GM21423 (cell line): ENCODE measurements around the gene AMPD2.

ENCODE experiments used
- ATAC-seq: cut with Tn5 transposase; IDR thresholded peaks from one replicate; pipeline ENCODE4 v1.9.1; 2021; ENCODE audit warnings: mild to moderate bottlenecking, moderate library complexity; ENCODE audit not compliant: unreplicated experiment

The AMPD2 gene

DNA sequence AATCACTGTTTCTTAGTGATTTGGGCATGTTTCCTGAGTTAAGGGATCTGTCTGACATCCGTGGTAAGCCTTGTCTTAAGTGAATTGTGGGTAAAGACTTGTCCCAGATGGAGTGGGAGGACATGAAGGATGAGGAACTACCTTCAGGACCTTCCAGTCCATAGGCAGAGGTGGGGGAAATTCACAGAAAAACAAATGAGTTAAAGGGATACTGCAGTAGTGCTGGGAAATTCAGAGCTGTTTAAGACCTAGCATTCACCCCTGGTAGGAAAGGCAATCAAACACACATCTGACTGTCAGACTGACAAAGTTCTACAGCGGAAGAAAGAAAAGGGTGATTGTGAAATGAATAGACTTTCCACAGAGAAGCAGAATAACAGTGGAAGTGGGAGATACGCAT is 3.2 kb upstream of the AMPD2 start:
- no peak for ATAC-seq

- ATAC-seq, result no peak
Observed at GRCh38 chr1:109617291-109617801, 2.3 kb upstream of the AMPD2 start.

DNA sequence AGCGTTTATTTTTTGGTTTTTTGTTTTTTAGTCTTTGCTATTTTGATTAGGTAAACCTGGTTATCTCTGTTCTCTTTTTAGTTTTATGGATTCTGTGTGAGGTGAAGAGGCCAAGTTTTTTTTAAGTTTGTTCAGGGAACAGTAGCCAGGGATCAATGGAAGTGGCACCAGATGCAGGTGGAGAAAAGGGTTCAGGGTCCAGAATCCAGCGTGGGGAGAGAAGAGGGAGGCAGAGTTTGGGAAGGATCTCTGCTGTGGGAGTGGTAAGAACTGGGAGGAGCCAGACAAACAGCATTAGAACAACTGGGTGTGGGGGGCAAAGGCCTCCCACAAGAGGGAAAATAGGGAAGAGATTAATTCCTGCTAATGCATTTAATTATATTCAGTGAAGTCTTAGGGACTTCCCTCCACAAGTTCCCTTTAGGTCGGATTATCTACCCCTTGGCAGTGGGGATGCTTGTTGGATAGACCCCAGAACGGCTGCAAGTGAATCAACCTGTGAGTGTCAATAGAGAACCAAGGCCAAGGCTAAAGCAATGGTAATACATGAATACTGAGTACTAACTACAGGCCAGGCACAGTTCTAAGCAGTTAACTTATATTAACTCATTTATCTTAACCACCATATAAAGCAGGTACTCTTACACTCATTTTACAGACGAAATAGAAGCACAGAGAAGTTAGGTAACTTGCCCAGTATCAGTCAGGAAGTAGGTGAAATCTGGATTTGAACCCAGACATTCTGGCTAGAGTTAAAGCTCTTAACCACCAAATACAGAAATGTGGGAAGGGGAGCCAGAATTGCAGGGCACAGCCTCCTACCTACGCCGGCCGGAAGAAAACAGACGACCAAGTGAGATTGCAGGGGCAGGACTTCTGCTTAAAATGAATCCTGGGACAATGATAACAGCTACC is 719 bp upstream of the AMPD2 start:
- ATAC-seq, result no peak

- no peak for ATAC-seq
Observed at GRCh38 chr1:109620401-109620791, 759 bp downstream of the AMPD2 start.

GRCh38 chr1:109620841-109621286 is 1.2 kb downstream of the AMPD2 start:
- peak; percentile 62 for ATAC-seq

DNA sequence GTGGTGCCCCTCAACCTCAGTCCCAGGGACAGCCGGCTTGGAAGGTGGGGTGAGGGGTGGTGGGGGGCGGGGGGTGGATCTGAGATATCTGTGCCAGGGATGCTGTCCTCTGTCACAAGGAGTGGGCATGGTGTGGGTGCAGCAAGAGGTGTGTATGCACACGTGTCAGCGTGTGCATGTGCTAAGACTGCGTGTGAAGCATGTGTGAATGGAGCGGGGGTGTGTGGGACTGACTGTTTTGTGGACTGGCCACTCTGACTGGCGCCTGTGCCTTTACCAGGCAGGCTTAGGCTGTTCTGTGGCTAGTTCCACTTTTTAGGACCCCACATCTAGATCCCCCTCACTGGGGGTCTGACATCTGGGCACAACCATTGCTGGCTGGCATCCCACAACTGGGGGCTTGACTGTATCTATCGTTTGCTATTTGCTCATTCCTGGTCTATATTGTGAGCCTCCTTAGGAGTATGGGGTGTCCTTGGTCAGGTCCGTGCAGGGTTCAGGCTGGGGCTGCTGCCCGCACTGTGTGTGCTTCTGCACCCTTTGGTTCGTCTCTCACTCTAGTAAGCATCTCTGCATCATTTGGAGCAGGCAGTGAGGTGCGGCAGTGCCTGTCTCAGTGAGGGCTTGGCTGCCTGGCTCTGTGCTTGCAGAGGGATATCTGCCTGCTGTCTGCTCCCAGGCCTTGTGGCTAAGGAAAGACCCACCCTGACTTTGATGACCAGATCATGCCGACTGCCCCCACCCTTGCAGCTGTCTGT is 1.9 kb downstream of the AMPD2 start:
- no peak for ATAC-seq

DNA sequence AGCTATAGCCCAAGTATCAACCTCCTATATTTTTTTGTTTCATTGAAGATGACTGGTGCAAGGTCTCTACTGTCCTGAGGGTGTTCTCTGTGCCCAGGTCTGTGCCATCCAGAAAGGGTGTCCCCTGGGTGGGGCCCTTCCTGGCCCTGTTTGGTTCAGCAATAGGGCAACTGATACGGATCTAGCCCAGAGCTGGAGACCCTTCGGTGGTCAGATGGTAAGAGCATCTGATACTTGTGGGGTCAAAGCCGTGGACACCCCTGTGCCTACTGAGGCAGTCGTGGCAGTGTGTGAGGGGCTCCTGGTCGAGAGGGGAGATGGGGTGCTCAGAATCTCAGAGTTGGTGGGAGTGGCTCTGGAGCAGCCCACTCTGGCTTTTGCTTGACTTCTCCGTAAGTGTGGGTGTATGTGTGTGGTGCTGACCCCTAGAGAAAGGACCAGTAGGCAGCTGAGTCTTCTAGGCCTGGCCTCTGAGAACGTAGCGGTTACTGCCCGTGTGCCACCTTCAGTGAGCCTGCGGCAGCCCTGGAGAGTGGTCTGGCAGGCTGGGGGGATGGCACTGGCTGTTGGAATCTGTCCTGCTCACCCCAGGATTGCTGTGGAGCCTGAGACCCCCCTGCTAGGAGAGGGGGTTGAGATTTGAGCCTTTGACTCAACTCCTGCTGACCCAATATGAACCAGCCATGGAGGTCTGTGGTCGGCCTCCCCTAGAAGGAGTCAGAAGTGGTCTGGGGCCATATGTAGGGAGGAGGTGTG is 2.7 kb downstream of the AMPD2 start:
- ATAC-seq, result no peak

DNA sequence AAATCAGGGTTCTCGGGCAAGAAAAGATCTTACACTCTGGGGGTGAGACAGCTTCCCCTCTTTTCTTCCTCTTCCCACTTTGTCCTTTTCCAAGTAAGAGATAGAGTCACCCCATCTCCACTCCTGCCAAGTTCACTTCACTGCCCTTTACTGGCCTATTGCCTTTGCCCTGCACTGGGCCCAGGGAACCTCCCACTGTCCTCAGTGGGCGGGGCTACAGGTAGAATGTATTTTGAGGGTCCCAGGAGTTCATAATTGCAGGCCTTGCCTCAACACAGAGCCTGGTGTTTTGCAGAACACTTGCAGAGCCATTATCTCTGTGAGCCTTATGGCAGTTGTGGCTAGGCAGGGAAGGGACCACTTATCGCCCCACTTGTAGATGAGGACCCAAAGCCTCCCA is 3.3 kb downstream of the AMPD2 start:
- ATAC-seq, result no peak

DNA sequence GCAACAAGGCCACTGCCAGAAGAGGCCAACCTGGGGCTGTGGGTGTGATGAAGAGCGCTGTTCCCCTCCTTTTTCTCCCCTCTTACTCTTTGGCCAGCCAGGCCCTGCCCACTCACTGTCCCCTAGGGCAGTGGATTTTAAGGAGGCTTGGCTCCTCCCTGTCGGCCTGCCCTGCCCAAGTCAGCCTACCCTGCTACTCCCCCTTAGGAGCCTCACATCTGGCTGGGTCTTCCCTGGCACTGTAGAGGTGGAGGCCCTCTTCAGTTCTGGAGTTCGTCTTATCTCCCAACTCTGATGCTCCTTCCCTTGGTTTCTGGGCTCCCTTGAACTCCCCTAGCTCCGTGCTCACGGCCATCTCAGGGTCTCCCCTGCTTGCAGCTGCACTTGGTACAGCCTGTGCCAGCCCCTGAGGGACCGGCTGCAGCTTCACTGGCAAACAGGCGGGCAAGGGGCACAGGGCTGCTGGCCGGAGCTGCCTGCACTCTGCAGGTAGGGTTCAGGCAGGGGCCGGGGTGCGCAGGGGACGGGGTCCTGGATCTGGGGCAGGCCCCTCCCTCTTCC is 4.0 kb downstream of the AMPD2 start:
- no peak for ATAC-seq

DNA sequence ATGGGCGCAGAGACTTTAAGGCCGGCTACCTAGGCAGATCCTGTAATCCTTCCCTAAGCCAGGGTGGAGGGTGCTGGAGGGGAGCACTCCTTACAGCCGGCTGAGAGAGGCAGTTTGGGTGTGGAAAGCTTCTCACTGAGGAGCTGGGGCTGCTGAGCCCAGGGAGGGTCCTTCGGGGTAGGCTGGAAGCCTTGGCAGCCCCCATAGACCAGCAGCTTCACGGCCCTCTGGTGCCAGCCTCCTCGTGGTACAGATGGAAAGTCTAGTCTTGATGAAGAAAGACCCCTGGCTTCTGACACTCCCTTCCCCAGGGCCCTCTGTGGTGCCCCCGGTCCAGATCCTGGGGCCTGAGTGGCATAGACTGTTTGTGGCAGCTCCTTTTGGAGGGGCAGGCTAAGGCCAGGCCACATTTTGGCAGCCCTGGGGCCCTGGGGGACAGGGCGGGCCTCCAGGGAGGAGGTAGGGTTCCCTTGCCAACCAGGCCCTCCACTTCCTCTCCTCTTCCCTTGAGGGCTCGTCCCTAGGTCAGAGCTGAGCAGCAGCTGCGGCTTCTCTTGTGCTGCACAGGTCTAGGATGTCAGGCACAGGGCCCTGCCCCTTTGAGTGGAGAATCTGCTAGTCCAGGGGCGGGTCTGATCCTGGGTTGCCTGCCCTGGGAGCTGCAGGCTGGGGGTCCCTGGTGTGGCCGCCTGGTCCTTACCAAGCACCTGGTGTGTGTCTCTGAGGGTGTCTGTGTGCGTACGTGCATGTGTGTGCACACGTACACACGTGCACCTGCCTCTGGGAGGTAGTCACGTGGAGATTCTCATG is 4.8 kb downstream of the AMPD2 start:
- no peak for ATAC-seq

DNA sequence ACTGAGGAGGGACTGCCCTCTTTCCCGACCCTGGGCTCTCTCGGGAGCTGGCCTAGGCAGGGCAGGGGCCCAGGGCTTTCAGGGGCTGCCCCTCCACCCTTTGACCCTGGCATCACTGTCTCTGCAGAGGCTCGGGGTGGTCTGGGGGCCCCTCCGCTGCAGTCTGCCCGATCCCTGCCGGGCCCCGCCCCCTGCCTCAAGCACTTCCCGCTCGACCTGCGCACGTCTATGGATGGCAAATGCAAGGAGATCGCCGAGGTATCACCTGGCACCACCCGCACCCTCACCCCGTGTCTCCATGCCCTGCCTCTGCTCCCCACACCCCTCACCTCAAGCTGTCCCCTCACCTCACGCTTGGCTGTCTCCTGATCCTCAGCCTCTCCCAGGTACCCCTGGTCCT is 5.5 kb downstream of the AMPD2 start:
- no peak for ATAC-seq

DNA sequence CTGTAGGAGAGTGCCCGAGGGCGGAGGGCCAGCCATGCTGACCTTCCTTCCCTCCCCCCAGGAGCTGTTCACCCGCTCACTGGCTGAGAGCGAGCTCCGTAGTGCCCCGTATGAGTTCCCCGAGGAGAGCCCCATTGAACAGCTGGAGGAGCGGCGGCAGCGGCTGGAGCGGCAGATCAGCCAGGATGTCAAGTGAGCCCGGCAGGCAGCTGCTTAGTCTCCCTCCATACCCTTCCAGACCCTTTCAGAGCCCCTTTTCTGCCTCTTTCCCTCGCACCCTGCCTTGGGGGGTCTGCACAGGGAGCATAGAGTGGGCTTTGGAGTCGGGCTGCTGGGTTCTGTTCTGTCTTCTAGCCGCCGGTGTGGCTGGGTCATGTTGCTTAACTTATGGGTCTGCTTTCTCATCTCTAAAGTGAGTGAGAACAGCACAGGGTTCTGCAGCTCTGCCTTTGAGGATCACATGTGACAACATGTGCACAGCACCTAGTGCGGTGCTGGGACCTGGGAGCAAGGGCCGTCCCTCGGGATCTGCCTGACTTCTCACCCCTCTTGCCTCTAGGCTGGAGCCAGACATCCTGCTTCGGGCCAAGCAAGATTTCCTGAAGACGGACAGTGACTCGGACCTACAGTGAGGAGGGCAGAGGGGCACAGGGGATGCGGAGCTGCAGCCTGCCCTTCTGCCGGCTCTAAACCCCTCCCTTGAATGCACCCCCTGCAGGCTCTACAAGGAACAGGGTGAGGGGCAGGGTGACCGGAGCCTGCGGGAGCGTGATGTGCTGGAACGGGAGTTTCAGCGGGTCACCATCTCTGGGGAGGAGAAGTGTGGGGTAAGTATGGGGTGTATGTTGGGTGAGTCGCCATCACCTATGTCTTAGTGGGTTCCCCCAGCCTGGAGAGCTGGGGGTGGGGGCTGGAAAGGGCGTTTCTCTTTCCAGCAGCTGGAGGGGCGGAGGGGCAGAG is 6.2 kb downstream of the AMPD2 start:
- ATAC-seq, result no peak

DNA sequence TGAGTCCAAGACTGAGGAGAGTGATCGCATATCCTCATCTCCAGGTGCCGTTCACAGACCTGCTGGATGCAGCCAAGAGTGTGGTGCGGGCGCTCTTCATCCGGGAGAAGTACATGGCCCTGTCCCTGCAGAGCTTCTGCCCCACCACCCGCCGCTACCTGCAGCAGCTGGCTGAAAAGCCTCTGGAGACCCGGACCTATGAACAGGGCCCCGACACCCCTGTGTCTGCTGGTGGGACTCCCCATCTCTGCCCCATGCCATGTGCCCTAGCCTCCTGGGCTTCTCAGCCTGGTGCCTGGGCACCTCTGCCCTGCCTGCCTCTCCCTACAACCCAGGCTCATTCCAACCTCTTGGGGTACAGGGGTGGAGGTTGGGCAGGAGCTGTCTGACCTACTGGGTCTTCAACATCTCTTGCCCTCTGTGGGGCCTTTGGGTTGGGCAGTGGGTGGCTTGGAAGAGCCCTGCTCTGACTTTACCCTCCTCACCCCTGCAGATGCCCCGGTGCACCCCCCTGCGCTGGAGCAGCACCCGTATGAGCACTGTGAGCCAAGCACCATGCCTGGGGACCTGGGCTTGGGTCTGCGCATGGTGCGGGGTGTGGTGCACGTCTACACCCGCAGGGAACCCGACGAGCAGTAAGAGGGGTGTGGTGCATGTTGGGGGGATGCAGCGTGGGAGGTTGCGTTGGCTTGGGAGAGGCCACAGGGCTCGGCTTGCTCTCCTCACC is 7.2 kb downstream of the AMPD2 start:
- ATAC-seq, result no peak

- ATAC-seq, result no peak
Observed at GRCh38 chr1:109627692-109628399, 8.2 kb downstream of the AMPD2 start.

DNA sequence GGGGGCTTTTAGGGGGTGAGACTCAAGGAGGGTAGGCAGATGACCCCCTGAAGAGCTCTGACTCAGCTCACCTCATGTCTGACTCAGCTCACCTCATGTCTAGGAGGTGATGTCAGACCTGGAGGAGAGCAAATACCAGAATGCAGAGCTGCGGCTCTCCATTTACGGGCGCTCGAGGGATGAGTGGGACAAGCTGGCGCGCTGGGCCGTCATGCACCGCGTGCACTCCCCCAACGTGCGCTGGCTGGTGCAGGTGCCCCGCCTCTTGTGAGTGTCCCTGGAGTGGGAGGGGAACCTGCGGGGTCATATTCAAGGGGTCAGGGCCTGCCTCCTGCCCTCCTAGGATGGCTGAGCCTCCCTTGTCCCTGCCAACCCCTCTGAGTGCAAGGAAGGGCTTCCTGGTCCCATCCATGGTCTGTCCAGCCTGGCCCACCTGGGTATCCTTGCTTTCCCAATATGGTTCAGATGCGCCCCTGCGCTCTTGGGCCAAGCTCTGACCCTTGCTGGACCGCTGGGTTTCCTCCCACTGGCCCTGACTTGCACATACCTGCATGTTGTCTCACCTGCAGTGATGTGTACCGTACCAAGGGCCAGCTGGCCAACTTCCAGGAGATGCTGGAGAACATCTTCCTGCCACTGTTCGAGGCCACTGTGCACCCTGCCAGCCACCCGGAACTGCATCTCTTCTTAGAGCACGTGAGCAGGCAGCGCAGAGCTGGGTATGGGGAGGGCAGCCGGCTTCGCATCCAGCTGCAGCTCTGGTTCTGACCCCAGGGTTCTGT is 9.1 kb downstream of the AMPD2 start:
- no peak for ATAC-seq

DNA sequence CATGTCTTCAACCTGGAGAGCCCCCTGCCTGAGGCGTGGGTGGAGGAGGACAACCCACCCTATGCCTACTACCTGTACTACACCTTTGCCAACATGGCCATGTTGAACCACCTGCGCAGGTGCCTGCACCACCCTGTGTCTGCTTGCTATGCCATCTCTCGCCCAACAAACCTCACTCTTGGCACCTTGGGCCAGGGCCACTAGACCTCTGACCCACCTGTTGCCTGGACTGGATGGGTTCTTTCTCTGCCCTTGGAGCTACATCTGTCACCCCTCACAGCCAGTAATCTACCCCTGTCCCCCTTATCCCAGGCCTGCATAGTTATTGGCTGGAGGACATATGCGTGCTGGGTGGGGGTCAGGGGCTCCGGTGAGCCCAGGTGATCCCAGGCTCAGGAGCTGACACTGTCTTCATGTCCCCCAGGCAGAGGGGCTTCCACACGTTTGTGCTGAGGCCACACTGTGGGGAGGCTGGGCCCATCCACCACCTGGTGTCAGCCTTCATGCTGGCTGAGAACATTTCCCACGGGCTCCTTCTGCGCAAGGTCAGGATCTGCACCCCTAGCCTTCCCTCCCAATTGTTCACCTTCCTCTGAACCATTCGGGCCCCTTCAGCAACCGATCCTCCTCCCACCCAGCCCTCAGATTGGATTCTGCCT is 9.9 kb downstream of the AMPD2 start:
- no peak for ATAC-seq
